ENCODE measurements around the gene ST3GAL4.
"Not testable (repeated sequence)": the region's sequence is repeated elsewhere in the genome, so short reads cannot be mapped to it uniquely, and the experiment has no call there.

ST3GAL4 gene

DNA sequence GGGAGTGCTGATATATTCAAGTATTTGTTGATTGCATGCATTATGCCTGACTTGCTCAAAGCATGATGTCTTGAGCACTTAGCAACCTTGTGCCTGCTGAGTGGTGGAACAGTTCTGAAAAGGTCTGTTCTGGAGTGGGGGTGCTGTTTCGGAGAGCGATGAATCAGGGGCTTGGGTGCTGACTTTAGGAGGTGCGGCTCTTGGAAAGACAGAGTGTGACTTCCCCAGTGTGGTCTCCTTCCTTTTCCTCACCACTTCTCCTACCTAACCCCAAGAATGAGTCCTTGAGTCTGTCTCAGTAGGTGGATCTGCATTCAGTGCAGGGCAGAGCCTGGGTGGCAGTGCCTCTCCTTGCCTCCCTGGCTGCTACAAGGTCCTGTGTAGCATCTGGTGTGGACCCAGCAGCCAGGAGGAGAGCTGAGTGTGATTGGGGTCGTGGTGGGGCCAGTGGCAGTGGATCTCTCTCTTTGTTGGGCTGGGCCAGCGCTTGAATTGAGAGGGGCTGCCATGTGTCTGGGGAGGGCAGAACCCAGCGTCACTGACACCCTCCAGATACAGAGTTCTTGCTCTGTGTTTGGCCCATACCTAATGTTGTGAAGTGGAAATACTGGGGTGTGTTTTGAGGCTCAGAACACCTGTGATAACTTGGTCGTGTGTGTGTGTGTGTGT is 35.9 kb downstream of the ST3GAL4 start:
- no peak for ATAC-seq

DNA sequence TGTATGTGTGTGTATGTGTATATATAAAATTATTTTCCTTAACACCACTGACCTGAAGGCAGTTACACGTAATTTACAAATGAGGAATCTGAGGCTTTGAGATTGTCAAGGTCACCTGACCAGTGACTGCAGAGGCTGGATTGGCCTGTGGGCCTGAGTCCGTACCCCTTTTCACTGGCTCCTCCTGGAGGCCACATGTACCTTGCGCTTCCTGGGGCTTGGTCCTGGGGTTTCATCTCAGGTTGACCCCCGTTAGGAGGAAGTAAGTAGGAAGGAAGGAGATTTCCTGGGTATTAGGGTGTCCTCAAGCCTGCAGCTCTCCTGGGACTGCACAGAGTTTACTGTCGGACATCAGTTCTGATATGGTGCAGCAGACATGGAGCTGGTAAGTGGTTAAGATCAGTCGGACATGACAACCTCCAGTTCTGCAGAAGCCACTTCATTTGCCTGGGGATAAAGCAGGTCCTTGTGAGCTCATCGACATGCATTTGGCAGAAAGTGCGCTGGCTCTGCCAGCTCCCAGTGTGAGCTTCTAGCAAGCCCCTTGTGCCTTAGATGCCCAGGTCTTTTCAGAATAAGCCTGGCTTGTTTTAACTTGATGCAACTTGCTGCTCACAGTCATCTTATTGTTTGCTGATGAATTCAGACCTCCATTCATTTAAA is 36.6 kb downstream of the ST3GAL4 start:
- no peak for ATAC-seq

DNA sequence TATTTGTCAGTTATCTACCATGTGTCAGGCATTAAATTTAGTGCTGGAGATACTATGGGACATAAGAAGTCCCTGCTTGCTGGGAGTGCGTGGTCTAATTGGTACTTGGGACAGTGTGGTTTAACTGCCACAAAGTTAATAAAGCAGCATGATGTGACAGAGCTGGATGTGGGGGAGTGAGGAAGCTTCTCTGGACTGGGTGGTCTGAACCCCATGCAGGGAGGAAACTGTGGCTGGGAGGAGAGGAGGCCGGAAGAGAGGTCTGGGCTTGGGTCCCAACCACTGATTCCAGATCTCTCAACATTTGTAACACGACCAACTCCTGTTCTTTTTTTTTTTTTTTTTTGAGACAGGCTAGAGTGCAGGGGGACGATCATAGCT is 37.1 kb downstream of the ST3GAL4 start:
- no peak for ATAC-seq

DNA sequence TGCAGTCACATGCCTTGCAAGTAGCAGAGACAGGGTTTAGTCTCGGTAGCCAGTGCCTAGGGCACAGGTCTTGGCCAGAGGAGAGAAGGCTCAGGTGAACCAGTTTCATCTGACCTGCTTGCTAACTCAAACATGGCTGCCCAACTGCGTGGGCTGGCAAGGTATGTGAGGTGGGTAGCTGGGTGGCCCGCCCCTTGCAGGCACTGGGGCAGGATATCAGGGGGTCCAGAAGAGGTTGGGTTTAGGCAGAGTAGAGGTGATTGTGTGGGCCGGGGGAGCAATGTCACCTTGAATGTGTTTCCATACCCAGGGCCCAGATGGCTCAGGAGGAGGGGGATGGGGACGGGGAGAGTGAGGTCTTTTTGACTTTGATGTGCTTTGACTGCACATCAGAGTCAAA is 37.7 kb downstream of the ST3GAL4 start:
- ATAC-seq: no peak

DNA sequence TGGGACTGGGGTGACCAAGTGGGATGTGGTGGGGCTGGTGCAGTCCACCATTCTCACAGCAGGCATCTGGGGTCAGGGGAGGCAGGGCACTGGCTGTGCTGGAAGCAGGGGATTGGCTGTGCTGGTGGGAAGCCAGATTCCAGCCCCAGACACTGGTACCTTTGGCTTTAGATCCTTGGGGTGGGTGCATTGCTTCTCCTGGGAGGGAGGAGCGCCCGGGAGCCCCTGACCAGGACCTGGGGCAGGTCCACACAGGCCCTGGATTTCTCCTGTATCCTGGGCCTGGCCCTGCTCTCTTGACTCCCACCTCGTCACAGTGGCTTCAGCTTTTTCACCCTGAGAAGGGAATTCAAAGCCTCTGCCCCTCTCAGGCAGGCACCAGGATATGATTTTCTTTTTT is 38.5 kb downstream of the ST3GAL4 start:
- no peak for ATAC-seq

DNA sequence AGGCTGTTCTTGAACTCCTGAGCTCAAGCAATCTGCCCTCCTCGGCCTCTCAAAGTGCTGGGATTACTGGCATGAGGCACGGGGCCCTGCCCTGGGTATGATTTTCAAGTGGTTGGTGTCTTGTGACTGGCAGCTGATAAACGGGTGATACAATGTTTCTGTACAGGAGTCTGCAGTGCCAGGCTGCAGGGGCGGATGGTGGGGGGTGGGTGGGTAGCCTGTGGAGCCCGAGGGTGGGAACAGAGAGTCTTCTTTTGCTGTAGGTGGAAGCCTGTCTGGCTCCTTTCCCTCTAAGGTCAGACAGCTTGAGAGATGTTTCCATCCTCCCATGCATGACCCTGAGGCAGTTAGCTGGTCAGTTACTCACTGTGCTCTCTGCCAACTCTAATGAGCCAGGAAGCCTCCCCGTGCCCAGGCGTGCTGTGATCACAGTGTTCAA is 39.2 kb downstream of the ST3GAL4 start:
- not testable (repeated sequence) for ATAC-seq

DNA sequence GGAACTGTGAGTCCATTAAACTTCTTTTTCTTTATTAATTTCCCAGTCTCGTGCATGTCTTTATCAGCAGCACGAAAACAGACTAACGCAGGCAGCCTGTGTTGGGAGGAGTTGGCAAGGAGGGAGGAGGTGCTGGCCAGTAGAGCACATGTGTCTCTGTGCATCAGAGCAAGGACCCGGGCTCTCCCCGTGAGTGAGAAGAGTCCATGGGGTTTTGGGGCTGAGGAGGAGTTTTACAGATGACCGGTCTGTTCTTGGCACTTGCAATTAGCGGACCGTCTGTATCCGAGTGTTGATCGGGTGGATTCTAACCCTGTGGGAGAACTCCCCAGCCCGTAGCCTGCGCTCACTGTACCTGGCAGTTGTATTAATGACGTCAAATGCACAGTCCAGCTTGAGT is 40.3 kb downstream of the ST3GAL4 start:
- not testable (repeated sequence) for ATAC-seq

DNA sequence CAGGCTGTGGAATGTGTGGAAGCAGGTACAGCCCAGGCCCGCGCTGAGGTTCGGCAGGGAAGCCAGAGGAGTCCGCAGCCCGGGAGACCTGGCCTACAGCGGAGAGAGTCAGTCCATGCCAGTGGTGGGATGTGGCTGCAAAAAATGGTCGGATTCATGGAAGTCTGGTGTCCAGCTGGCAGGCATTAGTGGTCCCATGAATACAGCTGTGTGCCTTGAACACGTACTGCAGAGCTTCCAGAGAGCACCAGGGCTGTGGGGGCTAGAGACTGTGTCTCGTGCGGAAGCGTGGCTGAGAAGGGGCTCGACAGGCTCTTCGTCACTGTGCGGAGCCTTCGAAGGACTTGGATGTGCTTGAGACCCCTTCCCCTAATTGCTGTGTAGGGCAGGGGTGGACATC is 40.8 kb downstream of the ST3GAL4 start:
- not testable (repeated sequence) for ATAC-seq

DNA sequence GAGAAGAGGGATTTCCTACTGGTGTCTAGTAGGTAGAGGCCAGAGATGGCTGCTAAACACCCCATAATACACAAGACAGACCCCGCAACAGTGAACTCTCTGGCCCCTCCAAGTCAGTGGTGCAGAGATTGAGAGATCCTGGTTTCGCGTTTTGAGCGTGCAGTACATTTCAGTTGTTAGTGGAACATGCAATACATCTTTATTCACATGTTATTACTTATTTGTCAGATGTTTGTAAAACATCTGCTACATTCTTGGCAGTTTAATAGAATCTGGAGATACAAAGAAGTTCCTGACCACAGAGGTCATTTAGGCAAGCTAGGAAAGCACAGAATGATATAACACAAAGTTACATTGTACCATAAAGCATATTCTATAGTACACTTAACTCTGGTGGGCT is 41.5 kb downstream of the ST3GAL4 start:
- no peak for ATAC-seq

DNA sequence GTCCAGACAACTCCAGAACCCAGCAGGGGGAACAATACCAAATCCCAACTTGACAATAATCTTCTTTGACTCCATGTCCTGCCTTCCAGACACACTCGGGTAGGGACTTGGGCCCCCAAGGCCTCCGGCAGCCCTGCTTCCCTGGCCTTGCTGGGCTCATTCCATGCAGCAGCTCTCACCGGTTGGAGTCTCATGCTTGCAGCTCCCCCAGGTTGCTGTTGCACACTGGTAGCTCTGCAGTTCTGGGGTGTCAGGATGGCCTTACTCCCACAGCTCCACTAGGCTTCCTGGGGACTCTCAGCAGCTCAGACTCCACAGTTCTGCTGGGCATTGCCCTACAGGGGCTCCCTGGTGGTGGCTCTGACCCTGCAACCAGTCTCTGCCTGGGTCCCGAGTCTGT is 42.8 kb downstream of the ST3GAL4 start:
- ATAC-seq: no peak

DNA sequence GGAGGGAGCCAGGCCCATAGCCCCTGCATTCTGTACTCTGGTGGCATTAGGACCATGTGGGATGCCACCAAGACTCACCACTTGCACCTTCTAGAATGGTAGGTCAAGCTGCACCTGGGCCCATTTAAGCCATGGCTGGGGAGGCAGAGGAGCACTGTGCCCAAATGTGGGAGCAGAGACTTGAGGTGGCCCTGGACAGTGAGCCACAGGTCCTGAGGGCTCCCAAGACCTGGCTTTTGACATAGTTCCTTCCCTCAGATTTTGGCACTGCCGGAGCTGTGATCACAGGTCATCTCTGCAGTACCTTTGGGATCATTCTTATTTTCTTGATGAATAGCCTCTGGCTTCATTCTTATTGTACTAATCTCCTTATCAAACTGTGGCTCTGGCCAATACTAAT is 43.2 kb downstream of the ST3GAL4 start:
- ATAC-seq: no peak

DNA sequence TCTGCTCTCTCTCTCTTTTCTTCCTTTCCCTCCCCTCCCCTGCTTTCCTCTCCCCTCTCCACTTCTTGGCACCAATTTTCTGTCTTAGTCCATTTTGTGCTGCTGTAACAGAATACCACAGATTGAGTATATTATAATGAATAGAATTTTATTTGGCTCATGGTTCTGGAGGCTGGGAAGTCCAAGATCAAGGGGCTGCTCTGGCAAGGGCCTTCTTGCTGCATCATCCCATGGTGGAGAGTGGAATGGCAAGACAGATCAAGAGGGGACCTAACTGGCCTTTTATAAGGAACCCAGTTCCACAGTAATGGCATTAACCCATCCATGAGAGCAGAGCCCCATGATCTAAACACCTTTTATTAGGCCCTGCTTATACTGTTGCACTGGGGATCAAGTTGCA is 44.5 kb downstream of the ST3GAL4 start:
- no peak for ATAC-seq

DNA sequence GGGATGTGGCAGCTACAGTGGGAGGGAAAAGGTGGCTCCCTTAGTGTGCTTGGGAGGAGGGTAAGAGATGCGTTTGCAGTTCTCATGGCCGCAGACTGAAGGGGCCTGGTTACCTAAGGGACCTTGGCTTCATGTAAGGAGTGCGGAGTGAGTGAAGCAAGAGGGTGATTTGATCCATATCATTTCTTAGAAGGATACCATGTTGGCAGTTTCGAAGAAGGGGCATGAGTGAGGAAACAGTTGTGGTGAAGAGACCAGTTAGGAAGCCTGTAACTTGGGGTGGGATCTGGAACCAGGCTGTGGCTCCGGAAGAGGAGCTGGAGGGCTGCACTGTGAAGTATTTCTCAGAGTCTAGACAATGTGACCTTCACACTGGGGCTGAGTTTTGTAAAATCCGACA is 45.0 kb downstream of the ST3GAL4 start:
- ATAC-seq: no peak

DNA sequence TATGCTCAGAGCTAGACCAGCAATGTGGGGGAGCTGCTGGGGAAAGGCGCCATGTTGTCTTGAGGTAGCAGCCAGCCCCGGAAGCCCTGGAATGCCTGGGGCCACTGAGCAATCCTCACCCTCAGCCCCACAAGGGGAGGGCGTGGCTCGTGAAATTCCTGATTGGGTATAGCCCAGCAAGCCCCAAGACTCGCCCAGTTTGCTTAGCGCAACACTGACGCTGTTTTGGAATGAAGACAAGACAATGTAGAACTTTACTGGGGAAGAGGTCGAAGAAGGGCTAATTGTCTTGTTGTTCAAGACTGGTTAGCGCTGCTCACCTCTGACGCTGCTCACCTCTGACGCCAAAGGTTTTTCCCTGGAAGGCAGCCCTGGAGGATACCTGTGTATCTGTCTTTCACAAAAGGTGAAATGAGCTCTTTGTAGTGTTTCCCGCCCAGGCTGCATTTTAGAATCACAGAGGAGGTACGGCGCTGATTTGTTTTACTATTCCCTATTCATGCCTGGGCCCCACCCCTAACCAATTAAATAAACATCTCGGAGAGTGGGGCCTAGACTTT is 47.6 kb downstream of the ST3GAL4 start:
- ATAC-seq: no peak

DNA sequence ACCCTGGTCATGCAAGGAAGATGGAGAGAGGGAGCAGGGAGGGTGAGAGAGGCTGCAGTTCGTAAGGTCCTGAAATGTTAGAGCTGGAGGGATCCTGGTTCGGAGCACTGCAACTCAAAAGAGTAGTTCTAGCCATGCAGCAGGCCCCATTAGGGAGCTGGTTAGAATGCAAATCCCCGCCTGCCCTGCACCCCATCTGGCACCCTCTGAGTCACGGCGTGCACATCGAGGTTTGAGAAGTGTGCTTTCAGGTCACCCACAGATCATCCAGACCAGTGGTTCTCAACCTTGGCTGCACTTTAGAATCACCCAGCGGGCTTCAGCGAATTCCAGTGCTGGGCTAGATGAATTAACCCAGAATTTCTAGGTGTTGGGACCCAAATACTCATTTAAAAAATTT is 48.2 kb downstream of the ST3GAL4 start:
- no peak for ATAC-seq

DNA sequence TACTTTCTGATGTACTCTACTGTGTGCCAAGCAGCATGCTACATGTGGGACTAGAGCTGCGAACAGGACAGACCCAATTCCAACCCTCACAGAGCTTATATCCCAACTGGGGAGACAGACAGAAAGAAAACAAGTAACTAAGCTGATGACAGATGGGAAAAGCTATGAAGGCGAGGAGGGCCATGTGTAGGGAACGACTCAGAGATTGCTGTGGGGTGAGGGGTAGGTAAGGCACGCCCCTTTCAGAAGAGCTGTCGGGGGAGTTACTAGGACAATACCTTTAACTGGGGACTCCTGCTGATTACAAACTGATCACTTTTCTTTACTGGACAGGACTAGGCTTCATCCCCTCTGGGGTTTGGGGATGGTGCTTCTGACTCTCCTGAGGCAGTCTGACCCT is 48.9 kb downstream of the ST3GAL4 start:
- ATAC-seq: no peak

DNA sequence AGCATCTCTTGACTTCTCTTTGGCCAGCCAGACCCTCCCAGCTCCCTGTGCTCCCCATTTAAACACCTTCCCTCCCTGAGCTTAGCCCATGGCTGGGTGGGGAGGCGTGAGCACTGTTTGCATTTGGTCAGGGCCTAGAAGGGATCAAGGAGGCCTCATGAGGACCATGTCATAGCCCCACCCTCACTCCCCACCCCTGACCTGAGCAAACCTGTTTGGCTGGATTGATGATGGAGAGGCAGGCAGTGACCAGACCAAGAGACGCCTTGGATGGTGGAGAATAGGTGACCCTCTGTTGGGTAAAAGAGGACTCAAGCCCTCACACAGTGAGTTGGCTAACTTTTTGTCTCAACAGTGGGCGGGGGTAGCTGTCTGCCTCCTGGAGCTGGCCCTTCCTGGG is 49.9 kb downstream of the ST3GAL4 start:
- ATAC-seq: no peak

DNA sequence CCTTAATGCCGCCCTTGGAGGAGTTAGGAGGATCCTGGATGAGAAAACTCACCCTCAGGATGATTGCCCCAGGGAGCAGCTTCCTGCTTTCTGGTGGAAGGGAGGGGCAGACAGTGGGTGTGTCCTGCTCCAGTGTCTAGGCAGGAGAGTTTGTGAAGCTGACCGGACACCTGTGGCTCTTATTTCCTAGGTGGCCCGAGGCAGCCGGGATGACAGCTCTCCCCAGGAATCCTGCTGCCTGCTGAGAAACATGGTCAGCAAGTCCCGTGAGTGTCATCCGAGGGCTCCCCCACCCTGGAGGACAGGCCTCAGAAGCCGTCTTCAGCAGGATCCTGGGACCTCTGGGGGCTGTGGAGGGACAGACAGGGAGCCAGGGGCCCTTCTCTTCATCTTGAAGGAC is 50.4 kb downstream of the ST3GAL4 start:
- no peak for ATAC-seq

DNA sequence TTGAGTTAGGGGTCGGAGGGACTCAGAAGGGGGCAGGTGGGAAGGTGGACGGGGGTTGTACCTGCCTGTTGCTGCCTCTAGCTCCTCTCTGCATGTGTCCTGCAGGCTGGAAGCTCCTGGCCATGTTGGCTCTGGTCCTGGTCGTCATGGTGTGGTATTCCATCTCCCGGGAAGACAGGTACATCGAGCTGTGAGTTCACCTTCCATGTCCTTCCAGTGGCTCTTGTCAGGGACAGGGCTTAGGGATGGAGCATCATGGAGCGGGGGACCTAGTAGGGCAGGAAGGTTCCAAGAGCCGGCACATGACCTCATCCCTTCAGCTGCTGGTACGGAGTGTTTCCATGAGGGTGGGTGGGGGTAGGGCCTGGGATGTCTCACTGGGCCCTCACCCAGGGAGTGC is 50.9 kb downstream of the ST3GAL4 start:
- no peak for ATAC-seq

DNA sequence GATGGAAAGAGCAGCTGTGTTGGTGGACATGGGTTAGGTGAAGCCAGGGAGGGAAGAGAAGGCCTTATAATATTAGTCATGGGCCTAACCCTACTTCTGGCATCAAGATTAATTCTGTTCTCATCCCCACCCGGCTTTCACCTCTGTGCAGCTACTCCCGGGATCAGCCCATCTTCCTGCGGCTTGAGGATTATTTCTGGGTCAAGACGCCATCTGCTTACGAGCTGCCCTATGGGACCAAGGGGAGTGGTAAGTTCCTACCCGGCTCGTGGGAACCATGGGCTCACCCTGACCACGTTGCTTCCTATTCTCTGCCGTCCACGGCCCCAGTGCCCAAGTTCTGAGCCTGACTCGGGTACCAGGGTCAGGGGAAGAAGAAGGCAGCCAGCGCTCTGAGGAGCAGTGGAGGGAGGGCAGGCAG is 51.6 kb downstream of the ST3GAL4 start:
- ATAC-seq: no peak

DNA sequence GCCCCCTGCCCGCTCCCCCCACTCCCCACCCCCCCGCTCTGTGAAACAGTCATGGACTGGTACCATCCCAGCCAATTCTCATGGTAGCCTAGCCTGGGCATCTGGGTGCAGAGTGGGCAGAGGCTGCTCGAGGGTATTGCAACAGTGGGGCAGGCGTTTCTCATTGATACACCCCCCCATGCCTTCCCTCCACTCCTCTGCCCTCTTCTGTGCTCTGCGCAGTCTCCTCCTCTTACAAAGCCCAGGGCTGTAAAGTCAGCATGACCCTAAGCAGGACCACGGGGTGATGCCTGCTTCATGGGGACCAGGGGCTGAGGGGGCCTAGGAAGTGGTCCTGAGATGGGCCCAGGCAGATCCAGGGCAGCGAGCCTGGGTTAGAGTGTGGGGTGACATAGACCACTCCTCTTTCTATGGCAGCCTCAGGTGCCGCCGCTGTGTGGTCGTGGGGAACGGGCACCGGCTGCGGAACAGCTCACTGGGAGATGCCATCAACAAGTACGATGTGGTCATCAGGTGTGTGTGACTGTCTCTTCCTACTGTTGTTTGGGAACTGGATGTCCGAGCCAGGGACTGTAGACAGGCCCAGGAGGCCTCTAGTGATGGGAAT is 52.3 kb downstream of the ST3GAL4 start:
- no peak for ATAC-seq

DNA sequence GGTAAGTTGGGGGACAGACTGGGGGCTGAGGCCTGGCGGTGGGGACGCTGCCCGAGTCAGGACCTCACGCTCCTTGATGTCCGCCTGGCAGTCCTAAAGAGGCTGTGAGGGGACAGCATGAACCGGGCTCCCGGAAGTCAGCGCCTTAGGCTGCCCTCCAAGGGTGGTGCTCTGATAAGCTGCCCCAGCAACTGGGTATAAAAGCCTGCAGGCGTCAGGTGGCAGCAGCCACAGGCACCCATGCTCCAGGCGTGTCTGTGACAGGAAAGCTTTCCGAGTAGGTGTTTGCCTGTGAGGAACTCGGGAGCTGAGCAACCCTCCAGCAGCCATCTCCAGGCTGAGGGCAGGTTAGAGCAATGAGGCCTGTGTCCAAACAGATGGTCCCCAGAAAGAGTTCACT is 53.0 kb downstream of the ST3GAL4 start:
- ATAC-seq: no peak

DNA sequence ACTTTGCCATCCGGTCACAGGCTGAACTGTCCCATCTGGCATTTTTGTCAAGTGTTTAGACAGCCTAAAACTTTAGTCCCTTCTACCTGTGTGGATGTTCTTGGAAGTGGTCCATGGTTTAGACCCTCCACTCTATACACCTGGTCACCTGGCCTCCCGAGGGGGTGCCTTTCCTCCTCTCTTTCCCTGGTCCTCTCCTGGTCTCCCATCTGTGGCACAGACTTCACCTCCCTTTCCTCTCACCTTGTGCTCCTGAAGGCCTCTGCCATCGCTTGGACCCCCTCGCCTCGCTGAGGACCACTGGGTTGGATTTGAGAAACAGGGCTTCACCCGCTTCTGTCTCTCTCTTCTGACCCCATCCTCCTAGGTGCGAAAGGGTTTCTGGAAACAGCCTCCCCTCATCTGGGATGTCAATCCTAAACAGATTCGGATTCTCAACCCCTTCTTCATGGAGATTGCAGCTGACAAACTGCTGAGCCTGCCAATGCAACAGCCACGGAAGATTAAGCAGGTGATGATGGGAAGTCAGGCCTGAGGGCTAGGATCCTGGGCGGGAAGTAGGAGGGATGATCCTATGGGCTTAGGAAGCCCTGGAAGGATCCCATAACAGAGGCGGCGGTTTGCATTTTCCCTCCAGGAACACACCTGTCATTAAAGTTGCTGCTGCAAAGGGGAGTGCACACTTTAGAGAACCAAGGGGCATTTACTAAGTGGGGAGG is 53.6 kb downstream of the ST3GAL4 start:
- no peak for ATAC-seq

DNA sequence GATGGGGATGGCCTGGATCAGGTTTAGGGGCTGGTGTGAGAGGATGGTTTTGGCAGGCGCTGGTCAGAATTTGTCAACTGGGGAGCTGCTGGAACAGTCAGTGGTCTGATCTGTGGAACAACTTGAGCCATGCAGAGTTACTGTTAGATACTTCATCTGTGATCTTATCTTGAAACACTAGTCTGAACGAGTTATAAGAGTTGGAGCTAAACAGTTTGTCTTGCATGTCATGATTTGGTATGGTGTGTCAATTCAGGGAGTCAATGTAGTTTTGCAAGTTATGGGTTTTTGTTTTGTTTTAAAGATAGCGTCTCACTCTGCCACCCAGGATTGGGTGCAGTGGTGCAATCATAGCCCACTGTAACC is 54.1 kb downstream of the ST3GAL4 start:
- ATAC-seq: no peak
